Stimulated activated naive CD8-positive, alpha-beta T cell treated with anti-CD3 and anti-CD28 coated beads, Interleukin-15, Interleukin-2, amounts not matched to agents 100 U/mL and 50 U/mL, for 24 hours (primary cell): Measurements from ENCODE around the gene YTHDF1.
"Not testable (repeated sequence)": the region's sequence is repeated elsewhere in the genome, so short reads cannot be mapped to it uniquely, and the experiment has no call there.

ENCODE experiments used
- ATAC-seq: fragments of 150-1000 bp; cut with Tn5 transposase; one replicate; pipeline ENCODE4 v1.10.0; 2021
- DNase-seq: peaks from one replicate; pipeline ENCODE4 v3.0.0; 2021

Gene YTHDF1

GRCh38 chr20:63169681-63170080 lies 46.2 kb downstream of the YTHDF1 start:
- DNase-seq (no peak), ATAC-seq (no peak)

GRCh38 chr20:63168861-63169260 lies 47.1 kb downstream of the YTHDF1 start:
- ATAC-seq (no peak), DNase-seq (no peak)

GRCh38 chr20:63167918-63168520 lies 47.9 kb downstream of the YTHDF1 start:
- DNase-seq (no peak), ATAC-seq (no peak)

- ATAC-seq (no peak), DNase-seq (no peak)
Measured at GRCh38 chr20:63167026-63167917, 48.7 kb downstream of the YTHDF1 start.

GRCh38 chr20:63166193-63167020 lies 49.5 kb downstream of the YTHDF1 start:
- DNase-seq (no peak), ATAC-seq (no peak)

- ATAC-seq (no peak), DNase-seq (no peak)
Measured at GRCh38 chr20:63165356-63166192, 50.4 kb downstream of the YTHDF1 start.

- no peak for DNase-seq
- no peak for ATAC-seq
Measured at GRCh38 chr20:63164484-63165355, 51.2 kb downstream of the YTHDF1 start.

GRCh38 chr20:63163596-63164483 lies 52.1 kb downstream of the YTHDF1 start:
- no peak for ATAC-seq
- DNase-seq: no peak

- ATAC-seq (no peak), DNase-seq (no peak)
Measured at GRCh38 chr20:63163171-63163570, 52.8 kb downstream of the YTHDF1 start.

GRCh38 chr20:63162206-63162795 lies 53.6 kb downstream of the YTHDF1 start:
- no peak for DNase-seq

GRCh38 chr20:63161176-63161651 lies 54.7 kb downstream of the YTHDF1 start:
- DNase-seq (no peak), ATAC-seq (no peak)

More at GRCh38 chr20:63162206-63162795, 53.6 kb downstream of the YTHDF1 start:
- ATAC-seq: no peak

GRCh38 chr20:63160641-63161175 lies 55.2 kb downstream of the YTHDF1 start:
- ATAC-seq: no peak
- no peak for DNase-seq

GRCh38 chr20:63159826-63160640 lies 55.9 kb downstream of the YTHDF1 start:
- ATAC-seq (no peak), DNase-seq (no peak)

GRCh38 chr20:63159251-63159650 lies 56.7 kb downstream of the YTHDF1 start:
- not testable (repeated sequence) for ATAC-seq, DNase-seq

- no peak for ATAC-seq
- no peak for DNase-seq
Measured at GRCh38 chr20:63158845-63159244, 57.1 kb downstream of the YTHDF1 start.

GRCh38 chr20:63158352-63158751 lies 57.6 kb downstream of the YTHDF1 start:
- DNase-seq: no peak
- ATAC-seq: no peak

GRCh38 chr20:63157431-63157830 lies 58.5 kb downstream of the YTHDF1 start:
- not testable (repeated sequence) for ATAC-seq

GRCh38 chr20:63156221-63156671 lies 59.7 kb downstream of the YTHDF1 start:
- ATAC-seq (no peak), DNase-seq (no peak)

More at GRCh38 chr20:63157431-63157830, 58.5 kb downstream of the YTHDF1 start:
- not testable (repeated sequence) for DNase-seq
